ENCODE data around the gene SRP14.
"Not testable (repeated sequence)": the region's sequence is repeated elsewhere in the genome, so short reads cannot be mapped to it uniquely, and the experiment has no call there.

SRP14 gene

DNA sequence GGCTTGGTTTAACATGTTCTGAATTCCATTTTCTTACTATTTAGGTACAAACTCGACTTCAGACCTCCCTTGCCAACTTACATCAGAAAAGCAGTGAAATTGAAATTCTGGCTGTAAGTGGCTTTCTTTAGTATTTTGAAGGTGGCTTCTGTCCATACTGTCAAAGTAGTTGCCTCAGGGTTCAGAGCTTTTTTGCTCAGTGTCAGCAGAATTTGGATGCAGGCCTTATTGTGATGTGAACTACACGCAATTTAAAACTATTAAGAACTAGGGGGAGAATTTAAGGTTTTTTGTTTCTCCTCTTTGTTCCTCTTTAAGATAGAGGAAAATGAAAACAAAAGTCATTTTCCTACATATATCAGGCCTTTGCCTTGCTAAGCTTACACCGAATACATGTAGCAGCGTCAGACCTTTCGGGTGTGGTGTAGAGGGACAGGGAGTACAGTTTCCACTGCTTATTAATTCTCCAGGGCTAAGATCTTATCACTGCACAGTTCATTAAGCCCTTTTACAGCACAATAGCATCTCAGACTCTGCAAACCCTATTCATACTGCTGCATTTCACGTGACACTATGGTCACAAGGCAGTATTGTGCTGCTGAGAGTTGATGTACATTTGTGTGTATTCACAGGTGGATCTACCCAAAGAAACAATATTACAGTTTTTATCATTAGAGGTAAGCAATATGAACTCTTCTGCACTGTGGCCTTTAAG is 6.7 kb downstream of the SRP14 start:
- in situ Hi-C loops (cut with HindIII; ENCODE audit: low sequenced_read_pairs): no loop called here

DNA sequence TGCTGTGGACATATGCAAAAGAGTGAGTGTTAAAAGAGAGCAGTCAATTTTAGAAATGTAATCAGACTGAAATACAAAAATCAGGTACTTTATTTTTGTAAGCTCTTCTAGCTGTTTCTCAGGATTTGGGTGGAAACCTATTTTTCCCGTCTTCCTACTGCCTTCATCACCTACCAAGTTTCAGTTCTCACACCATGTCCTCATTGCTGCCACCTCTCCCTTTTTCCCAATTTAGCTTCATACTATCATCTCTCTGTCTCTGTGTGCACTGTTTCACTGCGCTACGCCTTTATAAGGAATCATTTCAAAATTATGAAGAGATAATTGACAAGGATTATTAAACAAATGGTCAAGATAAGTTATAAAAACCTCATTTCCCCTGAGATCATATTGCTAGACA is 7.7 kb downstream of the SRP14 start:
- in situ Hi-C loops (cut with HindIII; ENCODE audit: low sequenced_read_pairs): no loop called here

DNA sequence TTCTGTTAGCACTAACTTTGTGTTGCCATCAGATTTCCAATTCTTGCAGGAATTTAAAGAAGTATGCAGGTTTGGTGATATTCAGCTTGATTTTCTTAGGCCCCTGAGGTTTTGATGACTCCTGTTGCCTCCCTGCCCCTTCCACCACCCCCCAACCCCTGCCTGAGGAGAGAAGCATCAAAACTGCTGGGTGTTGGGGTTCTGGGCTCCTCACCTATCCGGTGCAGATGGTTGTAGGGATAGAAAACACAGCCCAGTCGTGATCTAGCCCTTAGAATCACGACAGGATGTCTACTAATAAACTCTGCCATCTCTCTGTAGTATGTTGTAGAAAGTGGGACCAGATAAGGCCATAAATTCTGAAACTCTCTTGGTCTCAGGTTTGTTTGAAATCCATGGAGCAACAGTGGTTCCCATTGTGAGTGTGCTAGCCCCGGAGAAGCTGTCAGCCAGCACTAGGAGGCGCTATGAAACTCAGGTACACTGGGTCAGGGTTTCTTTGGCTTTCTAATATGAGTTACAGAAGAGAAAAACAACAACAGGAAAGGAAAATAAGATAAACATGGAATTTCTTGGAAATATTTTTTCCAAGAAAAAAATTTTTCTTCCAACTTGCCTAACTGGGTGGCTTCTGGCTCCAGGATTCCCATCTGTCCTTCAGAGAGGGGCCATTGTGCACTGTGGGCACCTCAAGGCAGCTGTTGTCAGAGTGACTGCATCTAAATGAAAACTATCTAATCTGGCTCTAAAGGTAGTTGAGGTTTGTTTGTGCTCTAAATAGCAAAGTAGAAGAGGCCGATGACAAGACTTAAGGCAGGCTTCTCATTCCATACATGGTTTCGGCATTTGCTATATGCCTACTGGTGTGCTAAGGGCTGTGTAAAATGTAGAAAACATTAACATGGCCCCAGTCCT is 8.7 kb downstream of the SRP14 start:
- in situ Hi-C loops (cut with HindIII; ENCODE audit: low sequenced_read_pairs): loop anchor here (10.0 kb wide), 1 partner anchor 125 kb away; no protein-coding TSS in a partner anchor

DNA sequence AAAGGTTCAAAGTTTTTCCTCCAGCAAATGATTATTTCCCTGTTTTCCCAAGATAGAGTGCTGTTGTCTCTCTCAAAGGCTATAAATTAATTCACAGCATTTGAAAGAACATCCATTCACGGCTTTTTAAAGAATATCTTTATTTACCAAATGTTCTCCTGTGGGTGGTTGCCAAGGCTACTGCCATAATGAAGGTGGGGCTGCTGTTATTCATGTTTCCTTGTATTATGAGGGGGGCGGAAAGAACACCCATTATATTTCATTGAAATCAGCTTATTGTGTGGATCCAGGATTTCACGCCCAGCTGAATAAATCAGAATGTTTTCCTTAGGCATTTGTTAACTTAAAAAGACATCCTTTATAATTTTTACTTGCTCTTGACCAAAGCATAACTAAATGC is 10.1 kb downstream of the SRP14 start:
- in situ Hi-C loops (cut with HindIII; ENCODE audit: low sequenced_read_pairs): loop anchor here (10.0 kb wide), 1 partner anchor 126 kb away; no protein-coding TSS in a partner anchor

DNA sequence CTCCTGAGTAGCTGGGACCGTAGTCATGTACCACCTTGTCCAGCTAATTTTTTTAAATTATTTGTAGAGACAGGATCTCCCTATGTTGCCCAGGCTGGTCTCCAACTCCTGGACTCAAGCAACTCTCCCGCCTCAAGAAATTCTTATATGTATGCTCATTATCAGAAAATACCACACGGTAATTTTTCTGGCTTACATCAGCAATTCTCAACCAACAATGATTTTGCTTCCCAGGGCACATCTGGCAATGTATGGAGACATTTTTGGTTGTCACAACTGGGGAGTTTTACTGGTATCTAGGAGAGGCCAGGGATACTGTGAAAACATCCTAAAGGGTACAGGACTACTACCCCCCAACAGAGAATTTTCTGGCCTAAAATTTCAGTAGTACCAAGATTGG is 10.8 kb downstream of the SRP14 start:
- in situ Hi-C loops (cut with HindIII; ENCODE audit: low sequenced_read_pairs): loop anchor here (10.0 kb wide), 1 partner anchor 127 kb away; no protein-coding TSS in a partner anchor

DNA sequence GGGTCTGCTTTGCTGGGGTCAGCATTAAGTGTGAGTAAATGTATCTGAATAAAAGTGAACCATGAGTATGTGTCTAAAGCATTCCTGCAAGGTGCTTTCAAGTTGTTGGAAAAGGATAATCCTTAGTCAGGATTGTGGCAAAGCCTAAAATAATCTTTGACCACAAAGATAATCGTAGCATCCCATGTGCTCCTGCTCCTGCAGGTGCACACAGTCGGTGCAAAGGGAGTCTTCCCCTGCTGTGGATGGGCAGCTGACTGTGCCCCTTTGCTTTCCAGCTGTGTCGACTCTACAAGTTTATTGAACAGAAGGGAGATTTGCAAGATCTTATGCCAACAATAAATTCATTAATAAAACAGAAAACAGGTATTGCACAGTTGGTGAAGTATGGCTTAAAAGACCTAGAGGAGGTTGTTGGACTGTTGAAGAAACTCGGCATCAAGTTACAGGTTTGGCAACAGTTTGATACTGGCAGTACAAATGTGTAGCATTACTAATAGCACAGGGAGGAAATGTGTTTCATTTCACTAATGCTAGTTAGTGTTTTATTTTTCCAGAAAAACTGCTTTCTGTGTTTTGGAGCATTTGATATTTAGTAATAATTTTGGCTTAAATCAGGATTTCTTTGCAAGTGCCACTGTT is 22.6 kb downstream of the SRP14 start:
- in situ Hi-C loops (cut with HindIII; ENCODE audit: low sequenced_read_pairs): no loop called here

DNA sequence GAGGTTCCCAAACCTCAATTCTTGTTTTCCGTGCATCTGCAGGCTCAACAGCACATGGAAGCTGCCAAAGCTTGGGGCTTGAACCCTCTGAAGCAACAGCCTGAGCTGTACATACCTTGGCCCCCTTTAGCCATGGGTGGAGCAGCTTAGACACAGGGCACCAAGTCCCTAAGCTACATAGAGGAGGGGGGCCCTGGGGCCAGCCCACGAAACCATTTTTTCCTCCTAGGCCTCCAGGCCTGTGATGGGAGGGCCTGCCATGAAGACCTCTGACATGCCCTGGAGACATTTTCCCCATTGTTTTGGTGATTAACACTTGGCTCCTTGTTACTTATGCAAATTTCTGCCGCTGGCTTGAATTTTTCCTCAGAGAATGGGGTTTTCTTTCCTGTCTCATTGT is 24.6 kb downstream of the SRP14 start:
- in situ Hi-C loops (cut with HindIII; ENCODE audit: low sequenced_read_pairs): no loop called here

DNA sequence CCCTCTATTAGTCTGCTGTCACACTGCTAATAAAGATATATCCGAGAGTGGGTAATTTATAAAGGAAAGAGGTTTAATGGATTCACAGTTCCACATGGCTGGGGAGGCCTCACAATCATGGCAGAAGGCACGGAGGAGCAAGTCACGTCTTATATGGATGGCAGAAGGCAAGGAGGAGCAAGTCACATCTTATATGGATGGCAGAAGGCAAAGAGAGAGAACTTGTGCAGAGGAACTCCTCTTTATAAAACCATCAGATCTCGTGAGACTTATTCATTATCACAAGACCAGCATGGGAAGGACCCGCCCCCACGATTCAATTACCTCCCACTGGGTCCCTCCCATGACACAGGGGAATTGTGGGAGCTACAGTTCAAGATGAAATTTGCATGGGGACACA is 25.6 kb downstream of the SRP14 start:
- in situ Hi-C loops (cut with HindIII; ENCODE audit: low sequenced_read_pairs): not testable (repeated sequence)

DNA sequence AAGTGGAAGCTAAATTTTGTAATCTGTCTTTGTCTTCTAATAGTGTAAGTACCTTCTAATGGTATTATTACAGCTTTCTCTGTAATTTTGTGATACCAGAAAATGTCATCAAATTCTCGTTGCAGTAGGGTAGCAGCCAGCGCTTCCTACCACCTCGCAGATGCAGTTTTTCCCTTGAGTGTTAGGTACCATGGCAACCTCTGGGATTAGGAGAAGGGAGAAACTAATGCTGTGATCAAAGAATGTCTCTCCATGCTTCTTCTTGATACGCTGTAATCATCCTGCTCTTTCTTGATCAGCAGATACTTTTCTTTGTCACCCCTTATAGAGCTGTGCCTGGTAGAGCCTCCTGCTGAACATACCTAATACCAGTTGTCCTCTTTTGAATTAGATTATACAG is 27.7 kb downstream of the SRP14 start:
- in situ Hi-C loops (cut with HindIII; ENCODE audit: low sequenced_read_pairs): no loop called here

DNA sequence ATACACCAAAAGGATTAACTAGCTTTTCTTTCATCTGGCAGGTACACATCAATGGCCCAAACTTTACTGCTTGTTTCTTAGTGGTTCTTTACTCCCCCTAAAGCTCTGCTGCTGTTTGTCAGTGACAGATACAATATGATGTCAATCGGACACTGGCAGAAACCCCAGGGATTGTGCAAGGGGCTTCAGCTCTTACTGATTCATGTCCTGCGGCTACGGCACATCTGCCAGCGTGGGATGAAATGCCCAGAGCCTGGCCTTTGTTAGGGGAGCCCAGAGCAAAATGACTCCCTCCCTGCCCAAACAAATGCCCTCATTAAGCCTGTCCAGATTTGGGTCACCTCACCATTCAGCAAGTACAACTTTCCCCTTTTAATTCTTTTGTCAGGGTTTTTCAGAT is 28.3 kb downstream of the SRP14 start:
- in situ Hi-C loops (cut with HindIII; ENCODE audit: low sequenced_read_pairs): no loop called here

DNA sequence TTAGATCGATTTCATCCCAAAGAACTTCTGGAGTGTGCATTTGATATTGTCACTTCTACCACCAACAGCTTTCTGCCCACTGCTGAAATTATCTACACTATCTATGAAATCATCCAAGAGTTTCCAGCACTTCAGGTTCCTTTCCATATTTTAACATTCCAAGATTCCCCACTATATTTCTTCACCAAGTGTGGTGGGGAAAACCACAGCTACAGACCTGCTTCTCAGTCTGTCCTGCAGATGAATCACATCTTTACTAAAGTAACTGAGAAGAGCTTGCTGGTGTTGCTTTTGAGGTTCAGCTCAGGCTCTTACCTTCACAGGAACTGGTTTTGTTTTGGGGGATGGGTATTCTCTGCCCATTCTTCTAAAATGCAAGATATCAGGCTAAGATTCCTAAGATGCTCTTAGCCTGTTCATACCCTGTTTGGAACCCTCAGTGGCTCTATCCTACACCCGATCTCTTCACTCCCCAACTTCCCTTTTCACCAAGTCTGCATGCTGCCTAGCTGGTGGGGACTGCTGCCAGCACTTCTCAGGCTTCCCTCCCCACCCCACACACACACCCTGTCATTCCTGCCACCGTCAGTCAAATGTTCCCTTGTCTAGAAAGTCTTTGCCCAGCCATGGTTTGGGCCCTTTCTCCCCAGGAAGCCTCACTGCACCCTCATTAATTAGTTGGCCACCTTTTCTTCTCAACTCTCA is 30.8 kb downstream of the SRP14 start:
- in situ Hi-C loops (cut with HindIII; ENCODE audit: low sequenced_read_pairs): no loop called here

DNA sequence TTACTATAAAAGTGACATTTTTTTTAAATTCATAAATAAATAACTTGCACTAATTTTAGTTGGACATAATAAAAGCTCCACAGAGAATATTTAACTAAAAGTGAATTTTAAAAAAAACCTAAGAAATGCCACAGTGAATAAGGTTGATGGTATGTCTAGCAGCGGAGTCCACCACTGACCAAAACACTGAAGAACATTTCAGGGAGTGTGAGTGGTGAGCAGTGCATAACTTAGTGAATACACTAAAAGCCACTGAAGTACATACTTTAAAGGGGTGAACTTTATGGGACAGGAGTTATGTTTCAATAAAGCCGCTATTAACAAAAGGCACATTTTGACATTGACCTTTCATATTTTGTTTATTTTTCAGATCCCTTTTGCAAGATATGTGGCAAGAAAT is 32.3 kb downstream of the SRP14 start:
- in situ Hi-C loops (cut with HindIII; ENCODE audit: low sequenced_read_pairs): no loop called here

DNA sequence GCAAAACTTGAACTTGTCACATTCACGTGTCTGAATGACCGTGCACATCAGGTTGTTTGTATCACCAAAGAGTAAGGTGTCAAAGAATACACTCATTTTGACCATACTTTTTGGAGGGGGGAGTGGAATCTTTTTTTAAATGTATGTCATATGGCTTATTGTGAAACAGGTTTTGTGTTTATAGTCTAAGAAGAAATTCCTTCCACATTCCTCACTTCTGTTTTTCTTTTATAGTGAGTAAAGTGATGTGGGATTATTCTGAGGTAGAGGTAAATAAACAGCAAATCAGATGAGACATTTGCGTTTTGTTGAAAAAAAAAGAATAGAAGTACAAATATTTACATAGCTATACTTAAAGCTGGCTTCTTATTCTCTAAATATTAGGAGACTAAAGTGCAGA is 33.0 kb downstream of the SRP14 start:
- in situ Hi-C loops (cut with HindIII; ENCODE audit: low sequenced_read_pairs): no loop called here

DNA sequence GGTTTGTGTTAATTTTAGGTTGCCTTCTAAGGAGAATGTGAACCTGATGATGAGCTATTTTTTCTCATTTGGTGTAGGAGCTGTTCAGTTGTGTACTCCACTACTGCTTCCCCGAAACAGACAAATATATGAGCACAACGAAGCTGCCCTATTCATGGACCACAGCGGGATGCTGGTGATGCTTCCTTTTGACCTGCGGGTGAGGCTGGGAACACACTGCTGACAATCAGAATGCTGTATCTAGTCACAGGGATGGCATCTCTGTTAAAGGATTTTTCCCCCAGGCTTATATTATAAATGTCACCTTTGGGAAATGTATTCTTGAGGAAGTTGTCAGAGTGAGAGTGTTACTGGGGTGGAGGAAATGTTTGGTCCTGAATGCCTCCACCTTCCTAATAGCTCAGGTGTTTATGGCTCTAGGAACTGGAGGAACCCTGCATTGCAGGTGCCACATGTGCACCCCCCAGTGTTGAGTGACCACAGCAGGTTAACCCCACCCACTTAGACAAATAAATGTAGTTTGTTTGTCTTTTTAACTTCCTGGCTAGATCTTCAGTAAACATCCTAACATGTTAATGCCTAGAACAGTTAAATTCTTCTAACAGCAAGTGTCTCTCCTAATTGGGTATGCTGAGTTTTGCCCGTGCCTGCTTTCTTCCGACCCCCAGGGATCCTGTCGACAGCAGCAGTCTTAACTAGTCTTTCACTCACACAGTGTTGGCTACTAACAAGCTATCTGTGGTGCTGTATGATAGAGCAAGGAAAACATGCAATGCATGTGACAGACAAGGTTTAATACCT is 35.7 kb downstream of the SRP14 start:
- in situ Hi-C loops (cut with HindIII; ENCODE audit: low sequenced_read_pairs): no loop called here

DNA sequence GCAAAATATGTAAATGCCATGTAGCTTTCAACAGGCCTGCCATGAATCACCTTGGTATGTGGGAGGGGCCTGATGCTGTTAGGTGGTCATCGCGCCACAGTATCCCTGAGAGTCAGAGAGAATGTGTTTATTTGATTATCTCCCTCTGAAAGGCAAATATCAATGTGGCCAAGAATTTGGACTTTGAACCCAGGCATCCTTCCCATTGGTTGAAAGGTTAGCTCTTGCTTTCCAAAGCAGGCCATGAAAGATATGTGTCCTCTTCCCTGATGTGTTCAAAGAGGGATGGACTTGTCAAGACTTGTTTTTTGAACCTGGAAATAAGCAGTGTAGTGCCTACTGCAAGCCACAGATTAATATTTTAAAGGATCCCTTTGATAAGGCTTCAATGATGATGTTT is 36.7 kb downstream of the SRP14 start:
- in situ Hi-C loops (cut with HindIII; ENCODE audit: low sequenced_read_pairs): no loop called here

DNA sequence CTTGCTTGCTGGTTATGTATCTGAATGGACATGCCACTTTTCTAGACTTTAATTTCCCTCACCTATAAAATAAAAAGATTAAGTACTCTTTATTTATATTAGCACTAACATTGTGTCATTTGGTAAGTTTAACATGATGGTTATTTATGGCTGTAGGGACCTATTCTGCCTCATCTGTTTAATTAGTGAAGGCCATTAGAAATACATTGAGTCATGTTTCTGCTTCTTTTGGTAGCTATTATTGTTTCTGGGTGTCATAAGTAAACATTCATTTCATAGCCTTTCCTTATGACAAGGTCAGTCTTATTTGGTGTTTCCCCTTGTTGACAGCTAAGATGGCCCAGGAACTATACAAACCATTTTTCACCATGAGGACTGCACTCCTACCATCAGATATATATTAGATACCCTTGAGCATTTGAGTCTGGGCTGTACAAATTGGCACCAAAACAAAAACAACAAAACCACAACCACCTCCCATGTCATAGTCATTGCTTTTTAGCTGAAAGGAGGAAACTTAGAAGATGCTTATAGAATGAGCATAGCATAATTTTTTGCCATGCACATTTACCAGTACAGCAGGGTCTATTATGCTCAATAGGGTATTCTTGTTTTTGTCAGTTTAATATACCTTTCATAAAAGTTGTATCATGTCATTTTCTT is 39.3 kb downstream of the SRP14 start:
- in situ Hi-C loops (cut with HindIII; ENCODE audit: low sequenced_read_pairs): no loop called here

DNA sequence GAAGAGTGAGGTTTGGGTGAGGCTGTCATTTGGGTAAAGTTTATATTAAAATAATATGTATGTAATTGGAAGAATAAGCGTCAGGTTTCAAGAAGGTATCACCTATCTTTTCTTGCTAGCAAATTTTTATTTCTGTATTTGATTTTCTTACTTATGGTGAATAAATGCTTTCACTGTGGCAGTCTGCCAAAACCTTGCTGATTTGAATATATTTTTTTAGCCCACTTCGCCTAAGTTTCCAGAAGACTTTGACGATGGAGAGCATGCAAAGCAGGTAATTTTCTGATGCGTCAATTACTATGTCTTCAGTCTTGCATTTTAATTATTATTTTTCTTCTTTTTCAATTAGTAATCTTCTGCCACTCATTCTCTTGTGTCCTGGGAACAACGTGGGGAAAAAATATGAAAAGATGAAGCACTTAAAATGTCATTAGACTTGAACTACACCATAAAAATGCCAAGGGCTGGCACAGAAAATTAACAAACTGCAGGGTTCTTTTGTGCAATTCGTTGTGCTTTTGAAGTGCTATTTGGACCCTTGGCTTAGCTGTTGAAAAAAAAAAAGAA is 40.4 kb downstream of the SRP14 start:
- in situ Hi-C loops (cut with HindIII; ENCODE audit: low sequenced_read_pairs): no loop called here

DNA sequence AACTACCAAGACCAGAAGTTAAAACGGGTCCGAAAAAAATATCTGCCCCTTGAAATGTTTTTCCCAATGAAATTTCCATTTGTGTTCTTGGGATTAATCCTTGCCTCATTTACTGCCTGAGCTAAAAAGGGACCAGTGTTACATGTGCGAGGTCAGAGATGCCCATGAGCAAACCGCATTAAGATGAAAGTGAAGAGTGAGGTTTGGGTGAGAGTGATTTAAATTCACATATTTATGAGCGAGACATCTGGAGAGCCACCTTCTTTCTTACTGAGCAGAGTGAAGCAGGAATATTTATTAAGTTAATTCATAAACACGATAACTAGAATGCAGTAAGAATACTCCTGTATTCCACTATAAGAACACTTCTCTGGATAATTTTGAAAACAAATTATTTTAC is 41.3 kb downstream of the SRP14 start:
- in situ Hi-C loops (cut with HindIII; ENCODE audit: low sequenced_read_pairs): no loop called here

DNA sequence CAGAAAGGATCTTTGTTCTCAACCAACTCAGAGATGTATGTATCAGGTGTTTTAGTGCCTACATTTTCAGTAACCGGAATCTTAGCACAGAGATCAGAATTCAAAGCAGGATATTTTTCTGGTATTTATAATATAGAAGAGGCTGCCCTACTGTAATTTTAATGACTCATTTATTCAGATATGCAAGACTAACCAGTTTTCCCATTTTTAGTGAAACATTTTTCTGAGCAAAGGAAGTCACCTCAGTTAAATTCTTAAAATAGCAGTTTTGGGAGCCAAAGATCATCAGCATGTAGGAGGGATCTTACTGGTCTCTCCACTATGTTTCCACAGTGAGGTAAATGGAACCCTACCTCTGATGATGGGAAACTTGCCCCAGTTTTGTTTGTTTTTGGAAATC is 42.0 kb downstream of the SRP14 start:
- in situ Hi-C loops (cut with HindIII; ENCODE audit: low sequenced_read_pairs): no loop called here
